ENCODE data around the gene ANKRD33. TPM values are rescaled to one million over a fixed set of nuclear protein-coding genes. Genes with fewer than 3 reads are reported as not detected.

The ANKRD33 gene
- total RNA-seq, 1 experiment from 2014 or later, result not detected

GRCh38 chr12:51907083-51907855 lies 19.4 kb downstream of the ANKRD33 start, which contains the start of gene ACVRL1:
ACVRL1 (plus strand) TSS chr12:51907504; CDS start chr12:51912475, 4,971 bp downstream.
- Histone ChIP-seq H3K27me3 (ENCODE audit: low read length) (no peaks in the 10 kb centered on the region), H2AFZ (ENCODE audit: low read length) (no peak within 1 kb of the TSS), H3K9me3 (ENCODE audit: low read length) (no peaks in the 10 kb centered on the region), H4K20me1 (ENCODE audit: low read length) (no peaks in the 10 kb centered on the region), H3K4me1 (ENCODE audit: insufficient read depth, low read length) (no peaks in the 10 kb centered on the region), H3K9ac (ENCODE audit: low read length) (no peak within 1 kb of the TSS), H3K4me2 (ENCODE audit: low read length) (no peak within 1 kb of the TSS), H3K4me3 (ENCODE audit: low read length) (no peak within 1 kb of the TSS), H3K9me2 (replicated peaks; ENCODE audit: low read length) (no peaks in the 10 kb centered on the region), H3K79me2 (ENCODE audit: low read length) (no peaks in the 10 kb centered on the region), H3F3A (ENCODE audit: low read length, unreplicated experiment) (no peaks in the 10 kb centered on the region), H3K27ac (ENCODE audit: low read length) (no peak within 1 kb of the TSS), H3K36me3 (ENCODE audit: low read depth, low read length) (no peaks in the 10 kb centered on the region)
- intact Hi-C loops (cut with micrococcal nuclease), result no loop called here
- ATAC-seq (no peak), DNase-seq (no peak)
- ChIA-PET POLR2A (ENCODE audit: unreplicated experiment) (interaction anchor here (0.6 kb wide), 1 partner anchor 43 kb away, joined by 3 read pairs; no protein-coding TSS in a partner anchor), CTCF (no interaction called here)
- no TSS peak for BruUV-seq (replicated peaks)
- TF ChIP-seq EZH2phosphoT487 (IDR thresholded peaks at IDR 0.05; ENCODE audit: borderline replicate concordance, low read length), result no peak
- TF ChIP-seq CTCF (conservative IDR thresholded peaks at IDR 0.05; ENCODE audit: low read depth, low read length), result no peak
- no peak for TF ChIP-seq EZH2 (IDR thresholded peaks at IDR 0.05; ENCODE audit: low read length, unreplicated experiment)

DNA sequence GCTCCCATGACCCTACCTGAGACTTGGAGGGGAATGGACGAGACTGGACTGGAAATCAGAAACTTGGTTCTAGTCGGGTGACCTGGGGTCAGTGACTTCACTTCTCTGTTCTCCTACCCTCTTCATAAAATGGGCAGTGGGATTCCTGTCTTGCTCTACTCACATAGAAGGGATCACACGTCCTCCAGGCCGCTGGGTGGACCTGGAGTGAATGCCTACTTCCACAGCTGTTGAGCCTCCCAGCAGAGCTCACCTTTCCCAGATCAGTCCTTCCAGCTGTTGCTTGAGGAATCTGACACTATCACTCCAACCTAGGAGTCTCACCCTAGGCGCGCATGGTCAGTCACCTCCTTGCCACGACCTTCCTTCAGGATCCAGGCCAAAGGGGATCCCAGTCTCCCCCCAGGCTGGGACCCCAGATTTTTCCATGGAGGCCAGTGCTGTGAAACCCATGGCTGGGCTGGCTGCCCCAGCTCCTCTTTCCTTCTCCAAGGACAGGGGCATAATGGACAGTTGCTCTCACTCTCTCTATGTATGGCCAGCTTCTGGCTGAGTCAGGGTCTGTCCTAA lies 20.0 kb downstream of the ANKRD33 start:
- Histone ChIP-seq H3K9me2 (replicated peaks; ENCODE audit: low read length) (no peaks in the 10 kb centered on the region), H4K20me1 (ENCODE audit: low read length) (no peaks in the 10 kb centered on the region), H3K27ac (ENCODE audit: low read length) (no peak overlapping the region), H3K36me3 (ENCODE audit: low read depth, low read length) (no peaks in the 10 kb centered on the region), H3K79me2 (ENCODE audit: low read length) (no peaks in the 10 kb centered on the region), H2AFZ (ENCODE audit: low read length) (no peak overlapping the region), H3K9ac (ENCODE audit: low read length) (no peak overlapping the region), H3K4me2 (ENCODE audit: low read length) (no peak overlapping the region), H3K27me3 (ENCODE audit: low read length) (no peaks in the 10 kb centered on the region), H3K4me1 (ENCODE audit: insufficient read depth, low read length) (no peaks in the 10 kb centered on the region), H3K4me3 (ENCODE audit: low read length) (no peak overlapping the region), H3K9me3 (ENCODE audit: low read length) (no peaks in the 10 kb centered on the region), H3F3A (ENCODE audit: low read length, unreplicated experiment) (no peaks in the 10 kb centered on the region)
- ATAC-seq (no peak), DNase-seq (no peak)
- no peak for TF ChIP-seq EZH2 (IDR thresholded peaks at IDR 0.05; ENCODE audit: low read length, unreplicated experiment)
- TF ChIP-seq EZH2phosphoT487 (IDR thresholded peaks at IDR 0.05; ENCODE audit: borderline replicate concordance, low read length), result no peak
- no peak for TF ChIP-seq CTCF (conservative IDR thresholded peaks at IDR 0.05; ENCODE audit: low read depth, low read length)
- ChIA-PET POLR2A (ENCODE audit: unreplicated experiment) (interaction anchor here (0.6 kb wide), 1 partner anchor 43 kb away, joined by 3 read pairs; no protein-coding TSS in a partner anchor), CTCF (no interaction called here)
- intact Hi-C loops (cut with micrococcal nuclease), result no loop called here
- no TSS peak for BruUV-seq (replicated peaks)
